B cell (primary cell): ENCODE data around the gene TK2.
"Not testable (repeated sequence)": the region's sequence is repeated elsewhere in the genome, so short reads cannot be mapped to it uniquely, and the experiment has no call there.

Experiments used
- EZH2 ChIP-seq: IDR thresholded peaks from 2 replicates; pipeline ENCODE4 v1.6.1; 2012; ENCODE audit warnings: borderline replicate concordance, low read depth, mild to moderate bottlenecking, moderate library complexity, low read length; ENCODE audit not compliant: insufficient read depth, poor library complexity, severe bottlenecking
- TF ChIP-seq, protein P1 (sequence below): fragments of 200-600 bp; IDR thresholded peaks from one replicate; pipeline ENCODE4 v1.8.0; 2022; ENCODE audit warnings: antibody characterized with exemption, mild to moderate bottlenecking

- TF ChIP-seq, protein P1, sequence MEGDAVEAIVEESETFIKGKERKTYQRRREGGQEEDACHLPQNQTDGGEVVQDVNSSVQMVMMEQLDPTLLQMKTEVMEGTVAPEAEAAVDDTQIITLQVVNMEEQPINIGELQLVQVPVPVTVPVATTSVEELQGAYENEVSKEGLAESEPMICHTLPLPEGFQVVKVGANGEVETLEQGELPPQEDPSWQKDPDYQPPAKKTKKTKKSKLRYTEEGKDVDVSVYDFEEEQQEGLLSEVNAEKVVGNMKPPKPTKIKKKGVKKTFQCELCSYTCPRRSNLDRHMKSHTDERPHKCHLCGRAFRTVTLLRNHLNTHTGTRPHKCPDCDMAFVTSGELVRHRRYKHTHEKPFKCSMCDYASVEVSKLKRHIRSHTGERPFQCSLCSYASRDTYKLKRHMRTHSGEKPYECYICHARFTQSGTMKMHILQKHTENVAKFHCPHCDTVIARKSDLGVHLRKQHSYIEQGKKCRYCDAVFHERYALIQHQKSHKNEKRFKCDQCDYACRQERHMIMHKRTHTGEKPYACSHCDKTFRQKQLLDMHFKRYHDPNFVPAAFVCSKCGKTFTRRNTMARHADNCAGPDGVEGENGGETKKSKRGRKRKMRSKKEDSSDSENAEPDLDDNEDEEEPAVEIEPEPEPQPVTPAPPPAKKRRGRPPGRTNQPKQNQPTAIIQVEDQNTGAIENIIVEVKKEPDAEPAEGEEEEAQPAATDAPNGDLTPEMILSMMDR = not testable (repeated sequence)
- TF ChIP-seq EZH2 = not testable (repeated sequence)
Measured at GRCh38 chr16:66501563-66501962, 48.4 kb downstream of the TK2 start.
